HG03575 (cell line): ENCODE data around the gene EML1.

ENCODE experiments used
- ATAC-seq: cut with Tn5 transposase; IDR thresholded peaks from one replicate; pipeline ENCODE4 v1.9.1; 2021; ENCODE audit not compliant: unreplicated experiment, insufficient number of reproducible peaks, low FRiP score; ENCODE audit errors: extremely low read depth

The EML1 gene

DNA sequence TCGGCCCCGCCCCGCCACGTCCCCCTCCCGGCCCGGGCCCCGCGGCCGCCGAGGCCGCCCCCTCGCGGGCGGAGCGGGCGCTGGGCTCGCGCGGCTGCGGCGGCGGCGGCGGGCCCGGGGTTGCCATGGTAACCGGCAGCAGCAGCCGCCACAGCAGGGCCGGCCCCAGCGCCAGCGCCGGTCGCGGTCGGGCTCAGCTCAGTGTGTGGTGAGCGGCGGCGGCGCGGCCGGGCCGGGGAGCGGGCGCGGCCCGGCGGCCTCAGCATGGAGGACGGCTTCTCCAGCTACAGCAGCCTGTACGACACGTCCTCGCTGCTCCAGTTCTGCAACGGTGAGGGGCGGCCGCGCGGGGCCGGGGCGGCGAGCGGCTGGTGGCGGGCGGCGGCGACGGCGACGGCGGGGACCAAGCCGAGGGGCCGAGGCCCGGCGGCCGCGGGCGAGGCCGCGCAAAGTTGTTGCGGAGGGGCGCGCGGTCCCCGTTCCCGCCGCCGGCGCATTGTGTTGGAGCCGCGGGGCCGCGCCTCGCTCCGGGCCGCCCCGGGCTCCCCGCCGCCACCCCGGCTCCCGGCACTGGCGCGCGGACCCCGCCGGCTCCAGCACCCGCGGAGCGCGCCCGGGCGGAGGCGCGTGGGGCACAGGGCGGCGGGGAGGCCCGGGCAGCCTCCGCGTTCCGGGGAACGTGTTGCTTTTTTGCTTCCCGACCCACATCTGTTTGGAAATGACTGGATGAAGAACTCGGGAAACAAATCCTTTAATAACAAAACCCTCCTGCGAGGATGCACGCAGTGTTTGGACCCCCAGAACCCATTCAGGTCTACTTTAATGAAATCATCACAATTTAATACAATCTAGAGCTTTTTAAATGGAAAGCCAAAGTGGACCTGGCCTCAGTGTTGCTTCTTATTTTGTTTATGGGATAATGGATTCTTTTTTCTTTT, at the start of gene EML1:
EML1 (plus strand) TSS at position 201 of the 938 bp plus-strand sequence; CDS start at position 265, 64 bp downstream.
- ATAC-seq, result no peak

GRCh38 chr14:99744199-99744872, 48.9 kb upstream of the EML1 start:
- ATAC-seq, result no peak

- ATAC-seq, result no peak
These were observed 48.4 kb upstream of the EML1 start for GRCh38 chr14:99744873-99745224.

- no peak for ATAC-seq
These were observed 47.8 kb upstream of the EML1 start for GRCh38 chr14:99745307-99745951.

DNA sequence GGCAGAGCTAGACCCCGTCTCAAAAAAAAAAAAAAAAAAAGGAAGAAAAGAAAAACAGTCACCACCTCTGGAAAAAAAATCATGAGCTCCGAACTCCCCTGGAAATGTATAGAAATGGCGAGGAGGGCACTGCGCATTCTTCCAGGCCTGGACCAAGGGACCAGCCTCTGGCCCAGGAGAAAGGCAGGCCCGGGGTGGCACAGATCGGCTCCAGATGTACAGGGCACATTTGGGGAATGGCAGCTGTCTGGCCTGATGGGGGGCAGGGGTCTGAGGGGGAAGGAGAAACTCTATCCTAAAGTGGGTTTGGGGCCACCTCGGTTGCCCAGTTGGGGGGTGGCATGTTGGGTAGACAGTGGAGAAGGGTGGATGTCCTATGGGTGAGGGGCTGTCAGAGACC, 46.0 kb upstream of the EML1 start:
- ATAC-seq, result no peak

DNA sequence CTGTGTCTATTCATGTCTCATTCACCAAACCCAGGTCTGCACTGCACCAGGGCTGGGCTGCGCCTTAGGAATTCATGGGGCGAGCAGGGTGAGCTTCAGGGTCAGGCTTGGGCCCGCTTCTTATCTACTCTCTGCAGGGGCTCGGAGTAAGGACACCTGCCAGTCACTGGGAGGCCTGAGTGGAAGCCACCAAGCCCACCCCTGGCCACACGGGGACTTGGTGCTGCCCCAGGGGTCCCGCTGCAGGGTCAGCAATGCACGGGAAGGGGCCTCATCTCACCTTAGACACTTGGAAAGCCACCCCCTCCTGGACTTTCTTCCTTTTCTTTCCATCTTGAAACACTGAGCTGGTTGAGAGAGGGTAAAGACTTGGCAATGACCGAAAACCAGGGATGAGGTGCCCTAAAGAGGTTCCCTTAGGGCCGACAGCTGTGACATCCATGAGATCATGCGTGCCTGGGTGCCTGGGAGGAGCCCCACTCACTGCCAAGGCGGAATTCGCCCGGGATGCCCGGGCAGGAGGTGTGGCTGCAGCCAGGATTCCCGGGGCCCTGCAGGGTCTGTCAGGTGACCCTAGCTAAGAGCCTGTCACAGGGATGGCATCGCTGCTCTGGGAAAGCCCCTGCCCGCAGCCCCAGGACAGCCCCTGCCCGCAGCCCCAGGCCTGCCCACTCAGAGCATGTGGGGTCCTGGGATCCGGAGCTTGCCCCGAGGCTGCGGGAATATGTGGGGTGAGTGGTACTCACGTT, 45.5 kb upstream of the EML1 start:
- ATAC-seq, result no peak

DNA sequence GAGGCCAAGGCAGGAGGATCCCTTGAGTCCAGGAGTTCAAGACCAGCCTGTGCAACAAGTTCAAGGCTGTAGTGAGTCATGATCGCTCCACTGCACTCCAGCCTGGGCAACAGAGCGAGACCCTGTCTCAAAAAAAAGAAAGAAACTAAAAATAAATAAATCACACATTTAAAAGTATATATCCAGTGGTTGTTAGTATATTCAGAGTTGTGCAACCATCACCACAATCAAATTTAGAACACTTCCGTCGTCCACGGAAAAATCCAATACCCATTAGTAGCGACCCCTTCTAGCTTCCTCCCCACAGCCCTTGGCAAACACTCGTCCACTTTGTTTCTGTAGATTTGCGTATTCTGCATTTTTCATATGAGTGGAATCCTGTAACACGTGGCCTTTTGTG, 44.7 kb upstream of the EML1 start:
- ATAC-seq, result no peak

DNA sequence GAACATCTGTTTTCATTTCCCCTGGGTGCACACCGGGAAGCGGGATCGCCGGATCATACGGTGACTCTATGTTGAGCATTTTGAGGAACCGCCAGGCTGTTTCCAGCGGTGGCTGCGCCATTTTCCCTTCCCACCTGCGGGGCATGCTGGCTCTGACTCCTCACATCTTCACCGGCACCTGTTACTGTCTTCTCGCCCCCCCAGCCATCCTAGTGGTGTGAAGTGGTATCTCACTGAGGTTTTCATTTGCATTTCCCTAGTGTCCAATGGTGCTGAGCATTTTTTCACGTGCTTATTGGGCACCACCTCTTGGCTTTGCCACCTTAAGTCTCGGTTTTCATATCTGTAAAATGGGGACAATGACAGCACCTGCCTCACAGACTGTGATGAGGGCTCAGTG, 44.1 kb upstream of the EML1 start:
- no peak for ATAC-seq

DNA sequence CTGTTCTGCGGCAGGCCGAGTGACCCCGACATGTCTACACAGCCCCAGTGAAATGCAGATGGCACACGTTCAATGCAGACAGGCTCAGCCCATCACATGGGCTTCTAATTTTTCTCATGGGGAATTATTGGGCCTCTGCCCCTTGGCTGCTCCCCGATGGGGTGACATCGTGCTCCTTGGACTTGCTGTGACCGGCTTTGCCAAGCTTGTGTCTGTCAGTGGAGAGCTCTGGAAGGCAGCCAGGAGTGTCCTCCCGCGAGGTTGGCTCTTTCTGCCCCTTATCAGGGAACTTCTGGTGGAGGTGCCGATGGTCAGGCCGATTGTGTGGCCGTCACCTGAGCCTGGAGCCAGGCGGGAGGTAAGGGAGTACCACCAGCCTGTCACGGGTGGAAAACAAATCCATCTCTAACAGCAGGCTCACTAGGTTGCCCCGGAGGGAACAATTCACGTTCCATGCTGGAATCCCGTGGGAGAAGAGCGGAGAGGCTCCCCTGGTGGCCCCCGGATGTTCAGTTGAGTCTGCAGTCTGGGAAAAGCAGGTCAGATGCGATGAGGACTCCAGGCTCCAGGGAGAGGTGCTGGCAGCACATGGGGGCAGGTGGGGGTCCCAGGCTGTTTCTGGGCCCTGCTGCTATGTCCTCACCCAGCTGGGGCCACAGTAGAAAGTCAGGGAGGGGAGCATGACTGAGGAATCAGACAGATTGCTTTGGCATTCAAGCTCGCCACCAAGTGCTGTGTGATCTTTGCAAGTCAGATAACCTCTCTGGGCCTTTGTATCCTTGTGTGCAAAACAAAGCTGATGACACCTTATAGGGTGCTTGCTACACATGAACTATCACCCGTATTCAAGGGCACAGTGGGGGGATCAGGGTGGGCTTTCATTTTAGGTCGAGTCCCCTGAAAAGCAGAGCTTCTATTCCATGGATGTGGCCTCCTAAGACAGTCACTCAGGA, 43.2 kb upstream of the EML1 start:
- no peak for ATAC-seq

- ATAC-seq, result no peak
These were observed 42.3 kb upstream of the EML1 start for GRCh38 chr14:99750746-99751450.

DNA sequence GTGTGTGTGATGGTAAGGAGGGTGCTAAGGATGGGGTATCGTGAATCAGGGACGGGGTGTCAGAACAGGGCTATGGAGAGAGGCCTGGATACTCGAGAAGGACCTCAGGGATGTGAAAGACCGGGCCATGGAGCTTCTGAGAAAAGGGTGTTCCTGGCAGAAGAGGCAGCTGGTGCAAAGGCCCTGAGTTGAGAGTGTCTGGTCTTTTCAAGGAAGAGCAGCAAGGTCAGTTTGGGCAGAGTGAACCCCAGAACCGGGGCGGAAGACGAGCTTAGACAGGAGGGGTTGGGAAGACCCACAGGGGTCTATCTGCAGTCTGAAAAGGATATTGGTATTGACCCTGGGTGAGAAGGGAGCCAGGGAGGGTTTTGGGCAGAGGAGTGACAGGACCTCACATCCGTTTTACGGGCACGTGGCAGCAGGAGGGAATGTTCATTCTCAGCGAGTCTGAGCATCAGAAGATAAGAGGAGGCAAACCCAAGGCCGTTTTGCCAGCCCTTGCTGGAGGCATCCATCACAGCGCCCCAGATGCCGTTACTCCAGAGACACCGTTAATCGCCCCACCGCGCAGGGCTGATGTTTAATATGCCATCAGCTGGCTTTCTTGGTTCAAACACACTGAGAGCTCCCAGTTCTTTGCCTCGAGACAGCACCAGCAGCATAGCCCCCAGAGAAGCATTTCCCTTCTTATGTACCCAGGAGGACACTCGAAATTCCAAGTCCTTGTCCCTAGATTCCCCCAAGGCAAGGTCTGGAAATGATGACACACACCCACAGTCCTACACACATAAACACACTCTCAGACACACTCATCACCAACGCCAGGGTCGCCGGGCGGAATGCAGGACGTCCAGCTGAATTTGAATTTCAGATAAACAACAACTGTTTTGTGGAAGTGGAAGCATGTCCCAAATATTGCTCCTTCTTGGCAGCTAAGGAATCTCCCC, 41.4 kb upstream of the EML1 start:
- ATAC-seq, result no peak

- no peak for ATAC-seq
These were observed 40.6 kb upstream of the EML1 start for GRCh38 chr14:99752486-99753121.

DNA sequence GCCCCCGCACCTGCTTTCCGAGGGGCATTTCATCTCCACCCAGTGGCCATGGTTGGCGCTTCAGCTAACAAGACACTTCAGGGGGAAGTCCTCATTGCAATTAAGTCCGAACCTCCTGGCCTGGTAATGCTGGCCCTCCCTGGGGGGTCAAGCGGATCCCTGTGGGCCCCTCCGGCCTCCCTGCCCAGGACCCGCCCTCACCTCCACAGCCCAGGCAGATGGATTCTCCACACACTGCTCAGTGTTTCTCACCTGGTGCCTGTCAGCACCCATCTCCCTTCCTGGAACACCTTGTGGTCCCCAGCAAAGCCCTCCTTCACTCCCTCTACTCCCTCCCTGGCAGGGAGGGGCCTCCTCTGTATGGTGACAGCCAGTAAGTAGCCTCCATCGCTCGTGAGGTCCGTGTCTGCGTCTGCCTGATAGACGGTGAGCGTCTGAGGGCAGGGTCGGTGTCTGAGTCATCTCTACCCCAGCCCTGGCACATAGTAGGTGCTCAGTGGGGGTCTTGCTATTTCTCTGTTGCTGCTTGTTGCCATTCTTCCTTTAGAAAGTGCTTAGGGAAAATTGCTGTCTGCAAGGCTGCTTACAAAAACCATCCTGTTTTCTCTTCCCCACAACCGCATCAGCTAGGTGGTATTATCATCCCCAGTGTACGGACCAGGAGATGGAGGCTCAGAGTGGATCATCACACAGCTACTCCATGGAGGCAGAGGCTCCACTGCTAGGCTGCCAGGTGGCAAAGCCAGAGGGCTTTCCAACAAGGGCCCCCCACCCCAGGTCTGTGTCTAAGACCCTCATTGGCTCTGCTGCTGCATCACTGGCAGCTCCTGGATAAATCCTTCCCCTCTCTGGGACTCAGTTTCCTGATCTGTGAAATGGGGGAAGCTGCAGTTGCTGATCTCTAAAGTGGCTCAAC, 39.7 kb upstream of the EML1 start:
- no peak for ATAC-seq

GRCh38 chr14:99754141-99755067, 38.8 kb upstream of the EML1 start:
- ATAC-seq, result no peak
